ENCODE results near the gene TENT4A. TPM values are rescaled to one million over a fixed set of nuclear protein-coding genes. Genes with fewer than 3 reads are reported as not detected.
A peak's percentile ranks its signal among the peaks of the same experiment; 100 is the strongest.

TENT4A gene
- total and polyA plus RNA-seq, 8 donors: 7.0 to 13.6 (median 8.6) TPM

DNA sequence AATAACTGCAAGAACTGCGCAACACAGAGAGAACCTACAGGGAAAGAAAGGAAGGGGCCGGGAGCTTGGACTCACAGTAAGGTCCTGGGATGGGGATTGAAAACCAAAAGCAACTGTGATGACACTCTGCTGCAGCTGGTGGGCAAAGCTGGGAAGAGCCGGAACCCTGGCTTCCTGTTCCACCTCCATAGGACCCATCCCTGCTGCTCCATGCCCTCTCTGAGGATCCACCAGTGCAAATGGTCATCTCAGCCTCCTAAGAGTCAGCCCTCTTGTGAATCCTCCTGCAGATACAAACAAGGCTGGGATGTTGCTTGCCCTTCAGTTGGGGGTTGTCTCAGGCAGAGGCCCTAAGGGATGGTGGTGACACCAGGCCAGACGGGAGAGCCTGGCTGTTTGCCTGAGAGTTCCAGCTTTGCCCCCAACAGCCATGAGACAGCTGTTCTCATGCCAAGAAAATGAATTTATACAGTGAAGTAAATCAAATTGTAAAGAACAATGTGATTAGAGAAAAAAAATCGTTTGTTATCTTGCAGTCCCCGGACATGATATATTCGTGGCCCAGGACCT lies 90.8 kb downstream of the TENT4A start:
- no peak for ATAC-seq
- WGBS, 2 donors: 69 to 80% methylated on average over 7 of the region's 7 CpGs
- H3K9me3 ChIP-seq: peaks cover 0 to 5% (median 0%) of the 10 kb centered on the region in 4 donors

GRCh38 chr5:6804766-6805501 lies 91.7 kb downstream of the TENT4A start:
- 55 to 61% methylated on average over 5 of the region's 5 CpGs for WGBS, 2 donors
- intact Hi-C loops (cut with DNase I): no loop called here
- no peak for TF ChIP-seq CTCF (IDR thresholded peaks at IDR 0.05)
- ATAC-seq (peak in 1 of 4 donors; percentile 26), FAIRE-seq (no peak), DNase-seq (no peak)
- Histone ChIP-seq H3K36me3 (no peaks in the 10 kb centered on the region), H3K27ac (no peak overlapping the region), H3K4me3 (no peak overlapping the region), H3K9me3 (peaks cover 0 to 5% (median 0%) of the 10 kb centered on the region in 4 donors), H3K4me1 (no peaks in the 10 kb centered on the region), H3K27me3 (peaks cover 0 to under 1% (median 0%) of the 10 kb centered on the region in 4 donors)

More for the DNA sequence above, 90.8 kb downstream of the TENT4A start:
- H3K4me3 ChIP-seq: no peak overlapping the region
- no peak for TF ChIP-seq CTCF (IDR thresholded peaks at IDR 0.05)
- H3K27me3 ChIP-seq: peaks cover 0 to 5% (median 0%) of the 10 kb centered on the region in 4 donors
- intact Hi-C loops (cut with DNase I): no loop called here
- no peaks in the 10 kb centered on the region for H3K36me3 ChIP-seq
- DNase-seq (no peak), FAIRE-seq (no peak)
- no peak overlapping the region for H3K27ac ChIP-seq
- H3K4me1 ChIP-seq: no peaks in the 10 kb centered on the region

DNA sequence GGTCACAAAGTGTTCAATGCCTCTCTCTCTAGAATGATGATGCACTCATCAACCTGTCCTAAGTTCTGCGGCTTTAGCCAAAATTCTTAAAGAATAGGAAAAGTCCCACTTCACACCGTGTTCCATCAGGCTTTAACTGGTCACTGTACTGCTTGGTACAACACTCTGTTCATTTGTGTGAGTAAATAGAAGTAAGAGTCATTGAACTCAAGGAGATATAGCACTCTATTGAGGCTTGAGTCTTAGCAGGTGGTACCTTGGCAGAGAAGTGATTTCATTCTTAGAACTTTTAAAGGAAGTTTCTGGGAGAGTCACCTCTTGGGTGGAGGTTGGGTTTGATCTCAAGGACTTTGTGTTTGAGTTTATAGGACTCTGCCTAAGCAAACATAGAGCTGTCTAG lies 92.6 kb downstream of the TENT4A start:
- ATAC-seq: no peak
- Histone ChIP-seq H3K27me3 (no peaks in the 10 kb centered on the region), H3K4me1 (no peaks in the 10 kb centered on the region), H3K9me3 (peaks cover 0 to 5% (median 0%) of the 10 kb centered on the region in 4 donors), H3K27ac (no peak overlapping the region), H3K4me3 (no peak overlapping the region), H3K36me3 (no peaks in the 10 kb centered on the region)
- no peak for DNase-seq
- intact Hi-C loops (cut with DNase I): no loop called here
- WGBS, 2 donors: 93 to 95% methylated on average over 2 of the region's 2 CpGs
- FAIRE-seq: no peak
- TF ChIP-seq CTCF (IDR thresholded peaks at IDR 0.05): no peak

Other genes starting within 250 kb of the TENT4A start
- 10 to 100 TPM; 15.6 to 25.2 (median 19.4) TPM for gene NSUN2, start 80.4 kb upstream of the TENT4A start, total RNA-seq
- 10 to 100 TPM; 23.6 to 56.4 TPM for gene NSUN2, start 80.4 kb upstream of the TENT4A start, polyA plus RNA-seq
- gene SRD5A1, start 80.0 kb upstream of the TENT4A start, total RNA-seq: 1 to 10 TPM; 3.0 to 8.2 (median 6.8) TPM
- gene SRD5A1, start 80.0 kb upstream of the TENT4A start, polyA plus RNA-seq: 1 to 10 TPM; 3.2 to 6.3 TPM

Data from pancreas (tissue), 10 donors.